Activated CD4-positive, alpha-beta T cell treated with anti-CD3 and anti-CD28 coated beads, Interleukin-2, amount 50 U/mL, for 4 hours (primary cell): ENCODE data around the gene CUTA.
A peak's percentile ranks its signal among the peaks of the same experiment; 100 is the strongest.
"Not testable (repeated sequence)": the region's sequence is repeated elsewhere in the genome, so short reads cannot be mapped to it uniquely, and the experiment has no call there.

Experiments
- DNase-seq, 2 experiments: peaks; one replicate each; pipeline ENCODE4 v3.0.0-alpha.2; 2020

The CUTA gene

DNA sequence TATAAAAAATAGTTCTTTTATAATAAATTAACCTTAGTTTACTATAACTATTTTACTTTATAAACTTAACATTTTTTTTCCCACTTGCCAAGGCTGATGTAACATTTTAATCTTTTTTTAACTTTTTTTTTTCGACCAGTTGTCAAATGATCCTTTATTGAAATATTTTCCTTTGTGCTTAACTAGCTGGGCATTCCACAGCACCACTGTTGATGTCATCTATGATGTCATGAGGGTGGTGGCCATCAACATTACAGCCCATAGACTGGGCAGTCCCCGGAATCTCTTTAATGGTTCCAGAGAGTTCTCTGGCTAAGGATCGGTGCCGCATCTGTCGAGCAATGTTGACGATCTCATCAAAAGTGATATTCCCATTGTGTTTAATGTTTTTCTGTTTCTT, 18.0 kb downstream of the CUTA start:
- not testable (repeated sequence) for DNase-seq

- not testable (repeated sequence) for DNase-seq
These were observed 19.3 kb downstream of the CUTA start for GRCh38 chr6:33398601-33399000.

DNA sequence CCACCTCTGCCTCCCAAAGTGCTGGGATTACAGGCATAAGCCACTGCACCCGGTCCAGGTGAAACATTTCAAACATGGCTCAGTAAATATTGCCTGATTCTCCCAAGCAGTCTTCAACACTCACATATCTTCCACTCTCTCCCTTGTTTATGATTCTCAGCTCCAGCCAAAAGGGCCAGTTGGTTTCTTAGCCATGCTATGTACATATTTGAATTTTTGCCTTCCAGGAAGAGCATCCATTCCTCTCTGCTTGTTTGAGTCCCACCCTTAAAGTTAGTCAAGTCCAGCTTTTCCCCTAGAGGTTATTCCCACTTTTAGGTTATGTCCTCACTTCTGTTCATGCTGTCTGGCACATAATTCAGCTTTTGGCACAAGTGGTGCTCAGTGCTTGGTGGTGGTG, 20.4 kb downstream of the CUTA start:
- DNase-seq, result no peak

GRCh38 chr6:33392979-33393378, 24.9 kb downstream of the CUTA start:
- DNase-seq, result no peak

GRCh38 chr6:33392595-33392948, 25.3 kb downstream of the CUTA start:
- DNase-seq, result no peak

GRCh38 chr6:33391922-33392594, 25.8 kb downstream of the CUTA start:
- DNase-seq, result no peak

- peak; percentile 98 for DNase-seq
These were observed 26.5 kb downstream of the CUTA start, which contains the start of gene KIFC1 for GRCh38 chr6:33391278-33391921. KIFC1 (plus strand) TSS chr6:33391823; CDS start chr6:33391986, 163 bp downstream.

DNA sequence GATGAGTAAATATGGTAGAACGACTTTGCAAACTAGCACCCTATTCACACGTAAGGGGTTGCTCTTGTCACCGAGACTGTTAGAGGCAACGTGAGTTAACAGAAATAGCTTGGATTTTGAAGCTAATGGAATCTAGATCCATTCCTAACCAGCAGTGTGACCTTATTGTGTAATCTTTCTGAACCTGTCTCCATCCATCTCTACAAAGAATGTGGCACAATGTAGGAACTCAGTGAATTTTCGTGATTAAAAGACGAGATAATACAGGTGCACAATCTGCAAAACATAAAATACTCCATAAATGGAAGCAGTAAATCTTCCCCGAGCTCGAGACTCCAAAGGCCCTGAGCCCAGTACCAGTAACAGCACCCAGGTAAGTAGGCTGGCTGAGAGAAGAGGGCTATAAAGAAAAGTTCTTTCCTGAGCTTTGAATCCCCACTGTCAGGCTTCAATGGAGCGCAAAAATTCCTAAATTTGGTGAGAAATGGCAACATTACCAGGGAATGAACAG, 27.1 kb downstream of the CUTA start:
- no peak for DNase-seq

DNA sequence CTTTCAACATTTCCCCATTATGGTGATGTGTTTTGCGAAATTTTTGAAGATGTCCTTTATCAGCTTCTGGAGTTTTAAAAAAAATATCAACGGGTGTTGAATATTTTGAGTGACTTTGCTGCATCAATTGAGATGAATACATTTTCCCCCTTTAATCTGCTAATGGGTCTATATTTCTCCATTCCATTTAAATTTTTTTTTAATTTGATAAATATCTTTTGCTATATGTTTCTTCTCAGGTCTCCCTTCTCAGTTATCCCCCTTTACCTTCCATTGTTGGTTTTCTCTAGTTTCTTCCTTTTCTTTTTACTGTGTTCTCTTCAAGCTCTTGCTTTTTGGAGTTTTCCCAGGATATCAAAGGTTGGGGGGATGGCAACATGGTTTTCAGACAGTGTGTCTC, 27.7 kb downstream of the CUTA start:
- no peak for DNase-seq

- DNase-seq, result no peak
These were observed 33.3 kb downstream of the CUTA start for GRCh38 chr6:33384581-33385020.

DNA sequence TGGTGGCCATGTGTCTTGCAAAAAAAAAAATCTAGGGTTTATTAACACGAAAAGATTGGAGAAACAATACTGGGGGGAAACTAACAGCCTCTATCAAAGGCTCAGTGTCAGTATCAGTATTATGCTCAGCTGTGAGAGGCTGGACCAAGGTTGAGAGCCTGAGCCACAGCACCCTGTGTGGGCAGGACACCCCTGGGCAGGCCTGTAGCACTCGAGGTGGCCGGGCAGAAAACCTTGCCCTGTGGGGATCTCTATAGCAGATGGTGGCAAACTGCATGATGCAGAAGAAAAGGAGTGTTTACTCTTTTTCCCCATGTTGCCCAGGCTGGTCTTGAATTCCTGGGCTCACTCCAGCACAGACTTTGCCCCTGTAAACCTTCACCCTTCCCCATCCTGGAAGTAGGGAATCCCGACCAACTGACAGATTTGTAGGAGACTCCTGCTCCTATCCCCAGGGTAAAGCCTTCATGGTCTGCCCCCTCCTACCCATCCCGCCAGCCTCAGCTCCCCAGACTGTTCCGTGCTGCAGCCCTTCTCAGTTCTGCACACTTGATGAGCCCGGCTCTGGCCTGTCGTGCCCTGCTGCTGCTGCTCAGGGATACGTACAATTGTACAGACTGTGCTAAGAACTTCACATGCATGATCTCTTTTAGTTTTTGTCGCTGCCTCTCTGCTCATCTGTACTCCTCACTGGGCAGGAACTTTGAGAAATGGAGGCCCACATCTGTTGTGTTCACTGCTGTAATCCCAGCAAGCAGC, 34.3 kb downstream of the CUTA start:
- no peak for DNase-seq

- DNase-seq, result no peak
These were observed 37.5 kb downstream of the CUTA start for GRCh38 chr6:33380272-33380981.

DNA sequence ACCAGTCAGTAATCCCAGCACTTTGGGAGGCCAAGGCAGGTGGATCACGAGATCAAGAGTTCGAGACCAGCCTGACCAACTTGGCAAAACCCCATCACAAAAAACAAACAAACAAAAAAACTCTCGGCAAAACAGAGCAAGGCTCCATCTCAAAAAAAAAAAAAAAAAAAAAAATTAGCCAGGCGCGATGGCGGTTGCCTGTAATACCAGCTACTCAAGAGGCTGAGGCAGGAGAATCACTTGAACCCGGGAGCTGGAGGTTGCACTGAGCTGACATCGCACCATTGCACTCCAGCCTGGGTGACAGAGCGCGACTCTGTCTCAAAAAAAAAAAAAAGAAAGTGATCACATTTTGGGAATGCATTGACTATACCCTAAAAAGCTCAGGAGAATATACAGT, 38.7 kb downstream of the CUTA start:
- DNase-seq, result not testable (repeated sequence)

DNA sequence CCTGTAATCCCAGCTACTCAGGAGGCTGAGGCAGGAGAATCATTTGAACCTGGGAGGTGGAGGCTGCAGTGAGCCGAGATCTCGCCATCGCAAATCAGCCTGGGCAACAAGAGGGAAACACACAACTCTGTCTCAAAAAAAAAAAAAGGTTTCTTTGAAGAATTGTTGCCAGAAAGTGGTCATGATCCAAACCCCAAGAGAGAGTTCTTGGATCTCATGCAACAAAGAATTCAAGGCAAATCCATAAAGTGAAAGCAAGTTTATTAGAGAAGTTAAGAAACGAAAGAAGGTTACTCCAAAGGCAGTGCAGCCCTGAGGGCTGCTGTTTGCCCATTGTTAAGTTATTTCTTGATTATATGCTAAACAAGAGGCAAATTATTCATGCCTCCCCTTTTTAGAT, 40.7 kb downstream of the CUTA start:
- no peak for DNase-seq

- DNase-seq, result no peak
These were observed 42.7 kb downstream of the CUTA start for GRCh38 chr6:33375143-33375671.

DNA sequence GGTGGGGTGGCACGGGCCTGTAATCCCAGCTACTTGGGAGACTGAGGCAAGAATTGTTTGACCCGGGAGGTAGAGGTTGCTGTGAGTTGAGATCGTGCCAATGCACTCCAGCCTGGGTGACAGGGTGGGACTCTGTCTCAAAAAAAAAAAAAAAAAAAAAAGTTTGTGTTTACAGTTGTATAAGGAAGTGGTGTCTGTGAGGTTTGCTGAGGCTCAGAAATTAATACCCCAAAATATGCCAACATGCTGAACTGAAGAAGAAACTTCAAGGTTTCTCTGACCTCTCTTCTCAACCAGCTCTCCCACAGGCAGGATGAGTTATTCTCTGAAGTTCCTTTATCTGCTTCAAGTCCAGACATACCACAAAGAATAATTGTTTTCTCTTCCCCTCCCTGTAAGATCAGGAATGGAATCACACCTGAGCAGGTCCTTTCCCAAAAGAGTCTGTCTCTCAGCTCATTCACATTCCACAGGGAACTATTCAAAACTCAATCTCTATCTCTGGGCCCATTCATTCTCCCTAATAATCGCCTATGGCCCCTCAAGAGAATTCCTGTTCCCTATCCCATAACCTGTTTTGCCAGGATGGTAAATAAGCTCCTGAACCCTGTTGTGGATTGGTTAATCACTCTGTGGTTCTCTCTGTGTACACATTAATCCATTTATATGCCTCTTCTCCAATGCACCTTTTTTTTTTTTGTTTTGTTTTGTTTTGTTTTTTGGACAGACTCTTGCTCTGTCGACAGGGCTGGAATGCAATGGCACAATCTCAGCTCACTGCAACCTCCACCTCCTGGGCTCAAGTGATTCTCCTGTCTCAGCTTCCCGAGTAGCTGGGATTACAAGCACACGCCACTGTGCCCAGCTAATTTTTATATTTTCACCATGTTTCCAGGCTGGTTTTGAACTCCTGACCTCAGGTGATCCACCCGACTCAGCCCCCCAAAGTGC, 43.7 kb downstream of the CUTA start:
- no peak for DNase-seq

- DNase-seq, result no peak
These were observed 45.3 kb downstream of the CUTA start for GRCh38 chr6:33372526-33373123.

DNA sequence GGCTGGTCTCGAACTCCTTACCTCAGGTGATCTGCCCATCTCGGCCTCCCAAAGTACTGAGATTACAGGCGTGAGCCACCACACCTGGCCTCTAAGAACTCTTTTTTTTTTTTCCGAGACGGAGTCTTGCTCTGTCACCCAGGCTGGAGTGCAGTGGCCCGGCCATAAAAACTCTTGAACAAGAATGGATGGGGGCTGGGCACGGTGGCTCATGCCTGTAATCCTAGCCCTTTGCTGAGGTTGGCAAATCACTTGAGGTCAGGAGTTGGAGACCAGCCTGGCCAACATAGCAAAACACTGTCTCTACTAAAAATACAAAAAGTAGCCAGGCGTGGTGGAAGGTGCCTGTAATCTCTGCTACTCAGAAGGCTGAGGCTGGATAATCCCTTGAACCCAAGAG, 46.0 kb downstream of the CUTA start:
- not testable (repeated sequence) for DNase-seq

DNA sequence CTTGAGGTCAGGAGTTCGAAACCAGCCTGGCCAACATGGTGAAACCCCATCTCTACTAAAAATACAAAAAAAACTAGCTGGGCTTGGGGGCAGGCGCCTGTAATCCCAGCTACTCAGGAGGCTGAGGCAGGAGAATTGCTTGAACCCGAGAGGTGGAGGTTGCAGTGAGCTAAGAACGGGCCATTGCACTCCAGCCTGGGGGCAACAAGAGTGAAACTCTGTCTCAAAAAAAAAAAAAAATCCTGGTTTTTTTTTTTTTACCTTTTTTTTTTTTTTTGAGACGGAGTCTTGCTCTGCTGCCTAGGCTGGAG, 50.2 kb downstream of the CUTA start:
- DNase-seq, result not testable (repeated sequence)

GRCh38 chr6:33367009-33367714, 50.7 kb downstream of the CUTA start:
- no peak for DNase-seq
